PC-3 (cell line): ENCODE data around the gene CPB2.

Experiments used
- EZH2 ChIP-seq: fragments of 300-600 bp; sonication (generic); IDR thresholded peaks from one replicate; pipeline ENCODE4 v1.6.1; 2017; ENCODE audit warnings: antibody characterized with exemption, mild to moderate bottlenecking, low read length; ENCODE audit not compliant: unreplicated experiment
- EZH2phosphoT487 ChIP-seq: fragments of 300-600 bp; sonication (generic); IDR thresholded peaks from 2 replicates; pipeline ENCODE4 v1.6.1; 2018; ENCODE audit warnings: mild to moderate bottlenecking, antibody characterized with exemption, low read length, borderline replicate concordance
- TF ChIP-seq, protein P1 (sequence below): fragments of 300-600 bp; sonication (generic); conservative IDR thresholded peaks from 2 replicates; pipeline ENCODE4 v1.5.1; 2017; ENCODE audit warnings: antibody characterized with exemption, low read depth, mild to moderate bottlenecking, low read length

DNA sequence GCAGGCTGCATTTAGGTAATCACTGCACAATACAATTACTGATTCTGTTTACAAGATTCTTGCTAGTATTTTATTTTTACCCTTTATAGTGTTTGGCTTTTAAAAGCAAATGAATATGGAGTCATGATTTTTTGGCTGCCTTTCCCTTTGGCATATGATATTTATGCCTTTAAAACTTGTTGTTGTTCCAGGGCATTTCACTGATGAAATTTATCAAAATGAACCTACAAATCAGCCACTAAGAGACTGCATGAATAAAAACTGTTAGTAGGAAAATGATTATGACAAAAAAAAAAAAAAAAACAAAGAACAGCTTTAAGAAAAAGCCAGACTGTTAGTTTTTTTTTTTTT, 2.6 kb downstream of the CPB2 start:
- TF ChIP-seq, protein P1, sequence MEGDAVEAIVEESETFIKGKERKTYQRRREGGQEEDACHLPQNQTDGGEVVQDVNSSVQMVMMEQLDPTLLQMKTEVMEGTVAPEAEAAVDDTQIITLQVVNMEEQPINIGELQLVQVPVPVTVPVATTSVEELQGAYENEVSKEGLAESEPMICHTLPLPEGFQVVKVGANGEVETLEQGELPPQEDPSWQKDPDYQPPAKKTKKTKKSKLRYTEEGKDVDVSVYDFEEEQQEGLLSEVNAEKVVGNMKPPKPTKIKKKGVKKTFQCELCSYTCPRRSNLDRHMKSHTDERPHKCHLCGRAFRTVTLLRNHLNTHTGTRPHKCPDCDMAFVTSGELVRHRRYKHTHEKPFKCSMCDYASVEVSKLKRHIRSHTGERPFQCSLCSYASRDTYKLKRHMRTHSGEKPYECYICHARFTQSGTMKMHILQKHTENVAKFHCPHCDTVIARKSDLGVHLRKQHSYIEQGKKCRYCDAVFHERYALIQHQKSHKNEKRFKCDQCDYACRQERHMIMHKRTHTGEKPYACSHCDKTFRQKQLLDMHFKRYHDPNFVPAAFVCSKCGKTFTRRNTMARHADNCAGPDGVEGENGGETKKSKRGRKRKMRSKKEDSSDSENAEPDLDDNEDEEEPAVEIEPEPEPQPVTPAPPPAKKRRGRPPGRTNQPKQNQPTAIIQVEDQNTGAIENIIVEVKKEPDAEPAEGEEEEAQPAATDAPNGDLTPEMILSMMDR = no peak
- TF ChIP-seq EZH2 (no peak), EZH2phosphoT487 (no peak)
